Measurements from ENCODE around the gene N4BP3.
"Not testable (repeated sequence)": the region's sequence is repeated elsewhere in the genome, so short reads cannot be mapped to it uniquely, and the experiment has no call there.

The N4BP3 gene

GRCh38 chr5:178113141-178113787, at the start of gene N4BP3:
TSS of gene N4BP3 (plus strand) at chr5:178113532. CDS start at chr5:178119584, 6,052 bp downstream.
- no peaks in the 10 kb centered on the region for H4K20me1 ChIP-seq
- no peaks in the 10 kb centered on the region for H3K9me3 ChIP-seq
- no peaks in the 10 kb centered on the region for H3K27me3 ChIP-seq
- peaks cover 63% of the 10 kb centered on the region for H3K4me1 ChIP-seq
- no peaks in the 10 kb centered on the region for H3K36me3 ChIP-seq
- H3K4me2 ChIP-seq = peak within 1 kb of the TSS; percentile 99
- peak within 1 kb of the TSS; percentile 83 for H3K4me3 ChIP-seq
- peak within 1 kb of the TSS; percentile 96 for H3K27ac ChIP-seq
- no peak for TF ChIP-seq Cebpa-rat (IDR thresholded peaks at IDR 0.05)
- H3K9ac ChIP-seq = peak within 1 kb of the TSS; percentile 86

- Histone ChIP-seq H3K36me3 (no peaks in the 10 kb centered on the region), H4K20me1 (no peaks in the 10 kb centered on the region), H3K4me2 (peak overlapping the region; percentile 88), H3K27ac (peak overlapping the region; percentile 47), H3K9me3 (no peaks in the 10 kb centered on the region), H3K4me3 (0 out of 2 replicates have a peak overlapping the region, but pooled peaks have one; percentile 6), H3K9ac (peak overlapping the region; percentile 55; the same call in 1 of the 2 replicates), H3K27me3 (no peaks in the 10 kb centered on the region), H3K4me1 (peaks cover 58% of the 10 kb centered on the region)
- no peak for TF ChIP-seq Cebpa-rat (IDR thresholded peaks at IDR 0.05)
These were observed 45.6 kb upstream of the N4BP3 start for GRCh38 chr5:178067755-178068154.

- Histone ChIP-seq H3K27me3 (no peaks in the 10 kb centered on the region), H4K20me1 (no peaks in the 10 kb centered on the region), H3K4me2 (peak overlapping the region; percentile 88), H3K27ac (peak overlapping the region; percentile 47), H3K9me3 (no peaks in the 10 kb centered on the region), H3K4me3 (0 out of 2 replicates have a peak overlapping the region, but pooled peaks have one; percentile 6), H3K36me3 (no peaks in the 10 kb centered on the region), H3K9ac (peak overlapping the region; percentile 55; the same call in 1 of the 2 replicates), H3K4me1 (peaks cover 57% of the 10 kb centered on the region)
- TF ChIP-seq Cebpa-rat (IDR thresholded peaks at IDR 0.05) = no peak
These were observed 45.0 kb upstream of the N4BP3 start for GRCh38 chr5:178068293-178068692.

- Histone ChIP-seq H3K4me2 (peak overlapping the region; percentile 28; the same call in 1 of the 2 replicates), H3K27ac (no peak overlapping the region), H3K4me1 (peaks cover 67% of the 10 kb centered on the region), H3K36me3 (no peaks in the 10 kb centered on the region), H3K27me3 (no peaks in the 10 kb centered on the region), H3K4me3 (no peak overlapping the region), H3K9me3 (no peaks in the 10 kb centered on the region), H3K9ac (no peak overlapping the region), H4K20me1 (no peaks in the 10 kb centered on the region)
- no peak for TF ChIP-seq Cebpa-rat (IDR thresholded peaks at IDR 0.05)
These were observed 43.4 kb upstream of the N4BP3 start for GRCh38 chr5:178069909-178070308.

GRCh38 chr5:178071108-178071507, 42.2 kb upstream of the N4BP3 start:
- H4K20me1 ChIP-seq = no peaks in the 10 kb centered on the region
- no peaks in the 10 kb centered on the region for H3K9me3 ChIP-seq
- no peak for TF ChIP-seq Cebpa-rat (IDR thresholded peaks at IDR 0.05)
- no peaks in the 10 kb centered on the region for H3K27me3 ChIP-seq
- peaks cover 73% of the 10 kb centered on the region for H3K4me1 ChIP-seq
- H3K4me3 ChIP-seq = no peak overlapping the region
- no peak overlapping the region for H3K27ac ChIP-seq
- no peaks in the 10 kb centered on the region for H3K36me3 ChIP-seq
- H3K9ac ChIP-seq = no peak overlapping the region
- peak overlapping the region; percentile 54 for H3K4me2 ChIP-seq

- H3K9ac ChIP-seq = no peak overlapping the region
- no peaks in the 10 kb centered on the region for H3K36me3 ChIP-seq
- H3K27me3 ChIP-seq = no peaks in the 10 kb centered on the region
- no peak for TF ChIP-seq Cebpa-rat (IDR thresholded peaks at IDR 0.05)
- H3K9me3 ChIP-seq = no peaks in the 10 kb centered on the region
- peaks cover 66% of the 10 kb centered on the region for H3K4me1 ChIP-seq
- H3K4me2 ChIP-seq = no peak overlapping the region
- no peaks in the 10 kb centered on the region for H4K20me1 ChIP-seq
- H3K4me3 ChIP-seq = no peak overlapping the region
- H3K27ac ChIP-seq = no peak overlapping the region
These were observed 40.6 kb upstream of the N4BP3 start for GRCh38 chr5:178072749-178073148.

- Histone ChIP-seq H3K27me3 (no peaks in the 10 kb centered on the region), H3K9ac (no peak overlapping the region), H3K36me3 (no peaks in the 10 kb centered on the region), H4K20me1 (no peaks in the 10 kb centered on the region), H3K27ac (no peak overlapping the region), H3K4me1 (peaks cover 59% of the 10 kb centered on the region), H3K4me2 (peak overlapping the region; percentile 78), H3K4me3 (no peak overlapping the region), H3K9me3 (no peaks in the 10 kb centered on the region)
- no peak for TF ChIP-seq Cebpa-rat (IDR thresholded peaks at IDR 0.05)
These were observed 38.9 kb upstream of the N4BP3 start for GRCh38 chr5:178074266-178074952.

- H3K36me3 ChIP-seq, H3K9me3 ChIP-seq, H3K27me3 ChIP-seq, H3K4me3 ChIP-seq, H3K27ac ChIP-seq, H3K4me2 ChIP-seq, H4K20me1 ChIP-seq, H3K9ac ChIP-seq: not testable (repeated sequence)
- peaks cover 41% of the 10 kb centered on the region for H3K4me1 ChIP-seq
These were observed 36.4 kb upstream of the N4BP3 start for GRCh38 chr5:178076965-178077364.

- Histone ChIP-seq H4K20me1 (no peaks in the 10 kb centered on the region), H3K36me3 (no peaks in the 10 kb centered on the region), H3K9ac (no peak overlapping the region), H3K27me3 (no peaks in the 10 kb centered on the region), H3K27ac (no peak overlapping the region), H3K9me3 (no peaks in the 10 kb centered on the region), H3K4me2 (peak overlapping the region; percentile 41), H3K4me1 (peaks cover 41% of the 10 kb centered on the region), H3K4me3 (no peak overlapping the region)
- TF ChIP-seq Cebpa-rat (IDR thresholded peaks at IDR 0.05) = no peak
These were observed 35.6 kb upstream of the N4BP3 start for GRCh38 chr5:178077751-178078150.
